IPS-18a (cell line): ENCODE results near the gene MT1A.
A peak's percentile ranks its signal among the peaks of the same experiment; 100 is the strongest.

Source experiments
- H3K27ac ChIP-seq: one replicate; pipeline ENCODE4 v1.5.1; 2013; ENCODE audit warnings: low read length
- H3K27me3 ChIP-seq: one replicate; pipeline ENCODE4 v1.6.1; 2013; ENCODE audit warnings: mild to moderate bottlenecking, low read length; ENCODE audit not compliant: control insufficient read depth, insufficient read depth
- H3K36me3 ChIP-seq: one replicate; pipeline ENCODE4 v1.6.1; 2013; ENCODE audit warnings: low read depth, low read length; ENCODE audit not compliant: control insufficient read depth
- H3K4me1 ChIP-seq: one replicate; pipeline ENCODE4 v1.6.1; 2013; ENCODE audit warnings: low read depth, low read length; ENCODE audit not compliant: control insufficient read depth
- H3K4me3 ChIP-seq: one replicate; pipeline ENCODE4 v1.5.1; 2013; ENCODE audit warnings: low read length
- H3K9ac ChIP-seq: one replicate; pipeline ENCODE4 v1.6.1; 2013; ENCODE audit warnings: mild to moderate bottlenecking, low read length, moderate library complexity
- H3K9me3 ChIP-seq: one replicate; pipeline ENCODE4 v1.6.1; 2013; ENCODE audit warnings: low read depth, low read length; ENCODE audit not compliant: control insufficient read depth

The MT1A gene

GRCh38 chr16:56633535-56633934, 4.9 kb upstream of the MT1A start:
- H3K4me1 ChIP-seq: no peaks in the 10 kb centered on the region
- no peaks in the 10 kb centered on the region for H3K36me3 ChIP-seq
- H3K4me3 ChIP-seq: no peak overlapping the region
- H3K9me3 ChIP-seq: no peaks in the 10 kb centered on the region
- H3K9ac ChIP-seq: no peak overlapping the region
- H3K27me3 ChIP-seq: peaks cover 100% of the 10 kb centered on the region
- no peak overlapping the region for H3K27ac ChIP-seq

DNA sequence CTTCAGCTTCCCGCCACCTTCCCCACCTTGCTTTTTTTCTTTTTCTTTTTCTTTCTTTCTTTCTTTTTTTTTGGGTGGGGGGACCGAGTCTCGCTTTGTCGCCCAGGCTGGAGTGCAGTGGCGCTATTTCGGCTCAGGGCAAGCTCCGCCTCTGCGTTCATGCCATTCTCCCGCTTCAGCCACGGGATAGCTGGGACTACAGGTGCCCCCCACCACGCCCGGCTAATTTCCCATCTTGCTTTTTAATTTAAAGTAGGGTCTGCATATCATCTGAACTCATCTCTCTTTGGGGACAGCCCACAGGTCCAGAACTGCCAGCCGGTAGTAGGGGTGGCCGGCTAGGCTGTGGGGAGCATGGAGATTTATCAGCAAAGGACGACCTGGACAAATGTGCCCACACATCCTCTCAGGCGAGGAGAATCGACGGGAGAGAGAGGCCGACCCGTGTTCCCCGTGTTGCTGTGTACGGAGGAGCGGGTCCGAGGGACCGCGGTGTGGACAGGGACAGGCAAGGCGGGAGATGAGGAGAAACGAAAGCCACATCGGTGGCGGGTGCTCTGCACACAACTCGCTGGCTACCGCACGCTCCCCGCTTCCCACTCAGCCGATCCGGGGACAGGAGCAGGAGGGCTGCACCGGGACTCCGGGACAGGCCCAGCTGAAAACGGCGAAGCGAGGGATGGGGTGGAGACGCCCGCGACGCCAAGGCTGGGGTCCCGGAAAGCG, 3.6 kb upstream of the MT1A start:
- Histone ChIP-seq H3K9me3 (no peaks in the 10 kb centered on the region), H3K4me3 (peak overlapping the region; percentile 51), H3K9ac (no peak overlapping the region), H3K27ac (no peak overlapping the region), H3K4me1 (no peaks in the 10 kb centered on the region), H3K27me3 (peaks cover 100% of the 10 kb centered on the region), H3K36me3 (no peaks in the 10 kb centered on the region)

- H3K27me3 ChIP-seq: peaks cover 100% of the 10 kb centered on the region
- no peak overlapping the region for H3K27ac ChIP-seq
- H3K9ac ChIP-seq: no peak overlapping the region
- no peaks in the 10 kb centered on the region for H3K4me1 ChIP-seq
- H3K9me3 ChIP-seq: no peaks in the 10 kb centered on the region
- peak overlapping the region; percentile 51 for H3K4me3 ChIP-seq
- no peaks in the 10 kb centered on the region for H3K36me3 ChIP-seq
Observed at GRCh38 chr16:56635441-56635967, 3.0 kb upstream of the MT1A start.

GRCh38 chr16:56636616-56637413, 1.7 kb upstream of the MT1A start:
- H3K9ac ChIP-seq: no peak overlapping the region
- no peaks in the 10 kb centered on the region for H3K9me3 ChIP-seq
- H3K4me3 ChIP-seq: no peak overlapping the region
- no peak overlapping the region for H3K27ac ChIP-seq
- H3K4me1 ChIP-seq: no peaks in the 10 kb centered on the region
- peaks cover 100% of the 10 kb centered on the region for H3K27me3 ChIP-seq
- H3K36me3 ChIP-seq: no peaks in the 10 kb centered on the region

DNA sequence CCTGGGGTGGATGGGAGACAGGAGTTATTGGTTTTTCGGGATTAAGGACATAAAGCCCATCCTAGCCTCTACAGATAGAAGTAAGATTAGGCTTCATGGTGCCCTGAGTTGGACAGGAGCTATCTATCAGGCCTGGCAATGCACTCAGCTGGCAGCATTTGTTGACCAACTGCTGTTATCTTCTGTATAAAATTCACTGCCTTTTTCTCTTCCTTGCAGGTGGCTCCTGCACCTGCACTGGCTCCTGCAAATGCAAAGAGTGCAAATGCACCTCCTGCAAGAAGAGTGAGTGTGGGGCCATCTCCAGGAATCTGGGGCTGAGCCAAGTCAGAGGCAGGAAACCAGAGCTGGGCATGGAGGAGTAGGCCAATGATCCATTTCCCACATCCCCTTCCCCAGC, 579 bp downstream of the MT1A start:
- Histone ChIP-seq H3K4me3 (no peak overlapping the region), H3K9ac (no peak overlapping the region), H3K4me1 (peaks cover 3% of the 10 kb centered on the region), H3K9me3 (no peaks in the 10 kb centered on the region), H3K27me3 (peaks cover 100% of the 10 kb centered on the region), H3K36me3 (no peaks in the 10 kb centered on the region), H3K27ac (no peak overlapping the region)

- peaks cover 100% of the 10 kb centered on the region for H3K27me3 ChIP-seq
- no peak overlapping the region for H3K9ac ChIP-seq
- no peaks in the 10 kb centered on the region for H3K9me3 ChIP-seq
- no peak overlapping the region for H3K27ac ChIP-seq
- H3K36me3 ChIP-seq: no peaks in the 10 kb centered on the region
- peaks cover 3% of the 10 kb centered on the region for H3K4me1 ChIP-seq
- no peak overlapping the region for H3K4me3 ChIP-seq
Observed at GRCh38 chr16:56640076-56640475, 1.6 kb downstream of the MT1A start.

GRCh38 chr16:56641166-56641565, 2.7 kb downstream of the MT1A start:
- H3K4me3 ChIP-seq: no peak overlapping the region
- H3K9ac ChIP-seq: no peak overlapping the region
- peaks cover 3% of the 10 kb centered on the region for H3K4me1 ChIP-seq
- no peaks in the 10 kb centered on the region for H3K36me3 ChIP-seq
- no peak overlapping the region for H3K27ac ChIP-seq
- H3K27me3 ChIP-seq: peaks cover 100% of the 10 kb centered on the region
- no peaks in the 10 kb centered on the region for H3K9me3 ChIP-seq

GRCh38 chr16:56643080-56643778, 4.8 kb downstream of the MT1A start:
- peak overlapping the region; percentile 27 for H3K4me3 ChIP-seq
- peaks cover 100% of the 10 kb centered on the region for H3K27me3 ChIP-seq
- peaks cover 3% of the 10 kb centered on the region for H3K4me1 ChIP-seq
- H3K27ac ChIP-seq: no peak overlapping the region
- no peaks in the 10 kb centered on the region for H3K9me3 ChIP-seq
- H3K36me3 ChIP-seq: no peaks in the 10 kb centered on the region
- H3K9ac ChIP-seq: no peak overlapping the region

- Histone ChIP-seq H3K9ac (no peak overlapping the region), H3K36me3 (no peaks in the 10 kb centered on the region), H3K27ac (no peak overlapping the region), H3K4me3 (peak overlapping the region; percentile 27), H3K9me3 (no peaks in the 10 kb centered on the region), H3K27me3 (peaks cover 100% of the 10 kb centered on the region), H3K4me1 (peaks cover 3% of the 10 kb centered on the region)
Observed at GRCh38 chr16:56643833-56644232, 5.4 kb downstream of the MT1A start.

- Histone ChIP-seq H3K27me3 (peaks cover 97% of the 10 kb centered on the region), H3K9me3 (no peaks in the 10 kb centered on the region), H3K4me3 (no peak overlapping the region), H3K27ac (no peak overlapping the region), H3K36me3 (no peaks in the 10 kb centered on the region), H3K9ac (no peak overlapping the region), H3K4me1 (peaks cover 3% of the 10 kb centered on the region)
Observed at GRCh38 chr16:56645311-56645710, 6.8 kb downstream of the MT1A start.

DNA sequence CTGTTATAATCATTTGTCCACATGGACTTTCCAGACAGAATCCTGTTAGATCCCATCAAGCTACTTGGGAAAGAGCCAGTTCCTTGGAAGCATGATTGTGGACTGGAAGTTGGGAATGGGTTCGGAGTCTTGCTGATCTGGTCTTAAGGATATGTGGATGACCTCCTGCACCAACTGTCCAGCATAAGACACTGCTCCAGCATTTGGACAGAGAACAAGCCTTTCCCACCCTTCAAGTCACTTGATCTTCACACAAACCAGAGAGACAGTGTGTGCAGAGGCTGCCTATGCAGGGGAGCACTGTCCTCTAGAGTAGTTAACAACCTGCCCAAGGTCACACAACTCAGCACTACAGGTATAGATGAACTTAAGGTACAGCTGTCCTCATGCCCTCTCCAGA, 7.4 kb downstream of the MT1A start:
- no peak overlapping the region for H3K27ac ChIP-seq
- H3K27me3 ChIP-seq: peaks cover 91% of the 10 kb centered on the region
- H3K4me1 ChIP-seq: peaks cover 3% of the 10 kb centered on the region
- no peaks in the 10 kb centered on the region for H3K36me3 ChIP-seq
- H3K4me3 ChIP-seq: no peak overlapping the region
- H3K9ac ChIP-seq: no peak overlapping the region
- no peaks in the 10 kb centered on the region for H3K9me3 ChIP-seq
